C4-2B (cell line): Measurements from ENCODE around the gene CACNG7.

Experiments used
- H3K27ac ChIP-seq: fragments of 450-650 bp; 2 replicates; pipeline ENCODE4 v1.5.1; 2017
- ZFX ChIP-seq: fragments of 450-650 bp; IDR thresholded peaks from 2 replicates; pipeline ENCODE4 v1.6.1; 2017
- TF ChIP-seq, protein P1 (sequence below): fragments of 450-650 bp; conservative IDR thresholded peaks from 2 replicates; pipeline ENCODE4 v1.5.1; 2017; ENCODE audit warnings: mild to moderate bottlenecking

The CACNG7 gene

DNA sequence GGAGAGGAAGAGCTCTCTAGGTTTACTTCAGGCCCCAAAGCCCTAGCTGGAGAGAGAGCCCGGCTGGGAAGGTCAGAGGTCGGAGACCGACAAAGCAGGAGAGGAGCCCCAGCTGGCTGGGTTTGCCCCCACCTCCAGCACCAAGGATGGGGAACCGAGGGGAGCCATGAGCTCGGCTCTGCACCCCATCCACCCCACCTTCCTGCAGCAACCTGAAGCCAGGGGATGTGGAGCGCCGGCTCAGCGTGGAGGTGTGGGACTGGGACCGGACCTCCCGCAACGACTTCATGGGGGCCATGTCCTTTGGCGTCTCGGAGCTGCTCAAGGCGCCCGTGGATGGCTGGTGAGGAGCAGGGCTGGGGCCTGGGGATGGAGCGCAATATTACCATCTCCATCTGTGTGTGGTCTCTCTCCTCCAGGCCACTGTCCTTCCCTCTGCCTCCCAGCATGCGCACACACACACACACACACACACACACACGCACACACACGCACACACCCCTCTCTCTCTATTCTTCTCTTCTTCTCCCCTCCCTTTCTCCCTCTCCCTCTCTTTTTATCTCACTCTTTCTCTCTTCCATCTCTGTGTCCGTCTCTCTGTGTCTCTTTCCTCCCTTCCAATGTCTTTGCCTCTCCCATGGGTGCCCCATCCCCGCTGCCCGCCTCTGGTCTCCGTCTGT is 16.6 kb upstream of the CACNG7 start:
- H3K27ac ChIP-seq: no peak overlapping the region
- no peak for TF ChIP-seq ZFX
- TF ChIP-seq, protein P1, sequence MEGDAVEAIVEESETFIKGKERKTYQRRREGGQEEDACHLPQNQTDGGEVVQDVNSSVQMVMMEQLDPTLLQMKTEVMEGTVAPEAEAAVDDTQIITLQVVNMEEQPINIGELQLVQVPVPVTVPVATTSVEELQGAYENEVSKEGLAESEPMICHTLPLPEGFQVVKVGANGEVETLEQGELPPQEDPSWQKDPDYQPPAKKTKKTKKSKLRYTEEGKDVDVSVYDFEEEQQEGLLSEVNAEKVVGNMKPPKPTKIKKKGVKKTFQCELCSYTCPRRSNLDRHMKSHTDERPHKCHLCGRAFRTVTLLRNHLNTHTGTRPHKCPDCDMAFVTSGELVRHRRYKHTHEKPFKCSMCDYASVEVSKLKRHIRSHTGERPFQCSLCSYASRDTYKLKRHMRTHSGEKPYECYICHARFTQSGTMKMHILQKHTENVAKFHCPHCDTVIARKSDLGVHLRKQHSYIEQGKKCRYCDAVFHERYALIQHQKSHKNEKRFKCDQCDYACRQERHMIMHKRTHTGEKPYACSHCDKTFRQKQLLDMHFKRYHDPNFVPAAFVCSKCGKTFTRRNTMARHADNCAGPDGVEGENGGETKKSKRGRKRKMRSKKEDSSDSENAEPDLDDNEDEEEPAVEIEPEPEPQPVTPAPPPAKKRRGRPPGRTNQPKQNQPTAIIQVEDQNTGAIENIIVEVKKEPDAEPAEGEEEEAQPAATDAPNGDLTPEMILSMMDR: no peak

DNA sequence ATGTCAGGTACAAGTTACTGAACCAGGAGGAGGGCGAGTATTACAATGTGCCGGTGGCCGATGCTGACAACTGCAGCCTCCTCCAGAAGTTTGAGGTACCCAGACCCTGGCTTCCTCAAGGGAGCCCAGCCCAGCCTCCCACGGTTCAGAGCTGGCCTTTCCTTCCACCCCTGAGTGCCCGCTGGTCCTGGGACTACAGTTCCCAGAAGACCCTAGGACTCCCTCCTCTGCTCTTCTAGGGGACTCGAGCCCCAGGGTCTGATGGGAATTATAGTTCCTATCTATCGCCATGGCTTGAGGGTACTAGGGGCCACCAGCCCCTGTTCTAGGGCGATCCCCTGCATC is 16.1 kb upstream of the CACNG7 start:
- TF ChIP-seq ZFX: no peak
- TF ChIP-seq, protein P1: no peak
- H3K27ac ChIP-seq: no peak overlapping the region

- TF ChIP-seq, protein P1: no peak
- no peak for TF ChIP-seq ZFX
- H3K27ac ChIP-seq: no peak overlapping the region
Observed at GRCh38 chr19:53894707-53895106, 14.4 kb upstream of the CACNG7 start.

DNA sequence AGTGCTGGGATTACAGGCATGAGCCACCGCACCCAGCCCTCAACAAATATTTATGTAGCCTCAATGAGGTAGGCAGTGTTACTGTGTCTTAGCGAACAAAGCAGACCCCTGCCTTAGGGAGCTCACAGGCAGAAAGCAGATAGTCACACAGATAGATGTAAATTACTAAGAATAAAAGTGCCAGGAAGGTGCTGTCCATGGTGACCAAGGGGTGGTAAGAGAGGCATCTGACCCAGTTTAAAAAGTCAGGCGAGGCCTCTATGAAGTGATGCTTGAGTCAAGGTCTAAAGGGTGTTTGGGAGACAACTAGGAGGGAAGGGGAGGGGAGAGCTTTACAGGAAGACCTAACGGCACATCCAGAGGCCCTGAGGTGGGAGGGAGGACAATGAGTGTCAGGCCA is 12.4 kb upstream of the CACNG7 start:
- H3K27ac ChIP-seq: no peak overlapping the region
- TF ChIP-seq, protein P1: no peak
- no peak for TF ChIP-seq ZFX

DNA sequence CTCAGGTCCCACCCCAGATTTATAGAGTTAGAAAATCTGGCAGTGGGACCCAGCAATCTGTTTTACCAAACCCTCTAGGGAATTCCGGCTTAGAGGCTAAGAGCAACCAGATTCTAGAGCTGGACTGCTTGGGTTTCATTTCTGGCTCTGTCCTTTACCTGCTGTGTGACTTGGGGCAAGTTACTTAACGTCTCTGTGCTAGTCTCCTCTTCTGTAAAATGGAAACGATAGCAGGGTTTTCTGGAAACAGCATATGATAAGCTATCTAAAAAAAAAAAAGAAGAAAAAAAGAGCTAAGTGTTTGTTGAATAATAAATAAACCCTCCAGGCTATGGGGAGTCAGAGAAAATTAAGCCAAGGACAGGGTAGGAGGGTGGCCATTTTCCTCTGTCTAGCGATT is 11.6 kb upstream of the CACNG7 start:
- H3K27ac ChIP-seq: no peak overlapping the region
- TF ChIP-seq ZFX: no peak
- TF ChIP-seq, protein P1: no peak

DNA sequence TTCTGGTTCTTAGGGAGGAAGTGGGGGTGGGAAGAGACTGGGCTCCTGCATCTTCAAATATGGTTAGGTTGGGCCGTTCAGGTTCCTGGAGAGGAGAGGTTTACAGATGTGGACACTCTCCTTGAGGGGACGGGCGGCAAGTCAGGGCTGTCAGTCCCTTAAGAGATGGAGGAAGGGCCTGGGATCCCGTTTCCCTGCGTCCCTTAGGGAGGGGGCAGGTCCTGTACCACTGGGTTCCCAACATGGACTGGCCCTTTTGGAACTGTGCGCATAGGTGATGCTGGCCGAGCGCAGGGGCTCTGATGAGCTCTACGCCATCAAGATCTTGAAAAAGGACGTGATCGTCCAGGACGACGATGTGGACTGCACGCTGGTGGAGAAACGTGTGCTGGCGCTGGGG is 10.9 kb upstream of the CACNG7 start:
- H3K27ac ChIP-seq: no peak overlapping the region
- TF ChIP-seq, protein P1: no peak
- no peak for TF ChIP-seq ZFX

DNA sequence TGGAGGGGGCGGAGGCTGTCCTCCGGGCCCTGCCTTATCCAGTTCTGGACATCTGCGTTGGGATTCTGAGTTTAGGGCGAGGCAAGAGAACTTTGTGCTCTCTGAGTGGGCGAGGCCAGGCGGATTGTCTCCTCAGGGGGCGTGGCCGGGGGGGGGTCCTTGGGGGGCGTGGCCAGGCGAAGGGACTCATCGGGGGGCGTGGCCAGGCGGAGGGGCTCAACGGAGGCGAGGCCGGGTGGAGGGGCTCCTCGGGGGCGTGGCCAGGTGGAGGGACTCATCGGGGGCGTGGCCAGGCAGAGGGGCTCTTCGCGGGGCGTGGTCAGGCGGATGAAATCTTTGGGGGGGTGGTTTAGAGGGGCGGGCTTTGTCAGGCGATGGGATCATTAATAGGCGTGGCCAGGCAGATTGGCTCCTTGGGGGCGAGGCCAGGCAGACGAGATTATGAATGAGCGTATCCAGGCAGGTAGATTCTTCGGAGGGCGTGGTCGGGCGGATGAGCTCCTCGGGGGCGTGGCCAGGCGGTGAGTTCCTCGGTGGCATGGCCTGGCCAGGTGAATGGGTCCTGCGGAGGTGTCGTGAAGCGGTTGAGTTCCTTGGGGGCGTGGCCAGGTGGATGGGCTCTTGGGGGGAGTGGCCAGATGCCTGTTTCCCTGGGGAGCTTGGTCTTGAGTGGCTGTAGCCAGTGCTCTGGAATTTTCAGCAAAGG is 10.3 kb upstream of the CACNG7 start:
- no peak overlapping the region for H3K27ac ChIP-seq

More for the DNA sequence above, 10.3 kb upstream of the CACNG7 start:
- no peak for TF ChIP-seq ZFX
- TF ChIP-seq, protein P1: no peak
